ENCODE data around the gene NUAK1. TPM values are rescaled to one million over a fixed set of nuclear protein-coding genes. Genes with fewer than 3 reads are reported as not detected.

NUAK1 gene
- total RNA-seq, 1 experiment from 2014 or later = 10.1 TPM

DNA sequence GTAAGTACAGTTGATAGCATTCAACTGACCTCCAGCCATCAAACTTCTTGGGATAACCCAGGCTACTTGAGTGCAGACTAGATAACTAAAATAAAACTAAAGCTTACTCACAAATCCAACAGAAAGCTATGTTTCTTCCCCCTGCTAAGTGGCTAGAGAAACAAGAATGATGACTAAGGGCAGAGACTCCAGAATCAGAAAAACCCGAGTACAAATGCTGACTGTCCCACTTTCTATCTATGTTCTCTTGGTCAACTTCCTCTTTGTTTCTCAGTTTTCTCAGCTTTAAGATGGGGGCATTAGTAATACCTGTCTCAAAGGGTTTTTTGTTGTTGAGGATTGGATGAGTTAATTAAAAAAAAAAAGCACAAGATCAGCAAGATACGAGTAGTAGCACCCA lies 6.1 kb upstream of the NUAK1 start:
- Mint-ChIP-seq H3K27ac (no peak overlapping the region), H3K4me1 (peaks cover 38 to 56% of the 10 kb centered on the region in 2 experiments), H3K4me3 (no peak overlapping the region), H3K9me3 (no peaks in the 10 kb centered on the region), H3K27me3 (ENCODE audit: low read depth) (no peaks in the 10 kb centered on the region), H3K36me3 (ENCODE audit: insufficient read depth in 1 of 3, low read depth in 3 of 3) (0 out of 7 replicates have a peak, but pooled peaks cover 0 to 3% (median 0%) of the 10 kb centered on the region in 3 experiments)
- H2BK5ac ChIP-seq (ENCODE audit: insufficient read length, low read length) = no peak overlapping the region
- H2AFZ ChIP-seq (ENCODE audit: low read length) = no peak overlapping the region
- H4K5ac ChIP-seq (ENCODE audit: insufficient read length, low read depth, low read length) = no peak overlapping the region
- H3K56ac ChIP-seq (ENCODE audit: insufficient read length, low read depth, low read length) = no peak overlapping the region
- TF ChIP-seq, protein P1, sequence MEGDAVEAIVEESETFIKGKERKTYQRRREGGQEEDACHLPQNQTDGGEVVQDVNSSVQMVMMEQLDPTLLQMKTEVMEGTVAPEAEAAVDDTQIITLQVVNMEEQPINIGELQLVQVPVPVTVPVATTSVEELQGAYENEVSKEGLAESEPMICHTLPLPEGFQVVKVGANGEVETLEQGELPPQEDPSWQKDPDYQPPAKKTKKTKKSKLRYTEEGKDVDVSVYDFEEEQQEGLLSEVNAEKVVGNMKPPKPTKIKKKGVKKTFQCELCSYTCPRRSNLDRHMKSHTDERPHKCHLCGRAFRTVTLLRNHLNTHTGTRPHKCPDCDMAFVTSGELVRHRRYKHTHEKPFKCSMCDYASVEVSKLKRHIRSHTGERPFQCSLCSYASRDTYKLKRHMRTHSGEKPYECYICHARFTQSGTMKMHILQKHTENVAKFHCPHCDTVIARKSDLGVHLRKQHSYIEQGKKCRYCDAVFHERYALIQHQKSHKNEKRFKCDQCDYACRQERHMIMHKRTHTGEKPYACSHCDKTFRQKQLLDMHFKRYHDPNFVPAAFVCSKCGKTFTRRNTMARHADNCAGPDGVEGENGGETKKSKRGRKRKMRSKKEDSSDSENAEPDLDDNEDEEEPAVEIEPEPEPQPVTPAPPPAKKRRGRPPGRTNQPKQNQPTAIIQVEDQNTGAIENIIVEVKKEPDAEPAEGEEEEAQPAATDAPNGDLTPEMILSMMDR (conservative IDR thresholded peaks at IDR 0.05) = no peak
- H3K79me2 ChIP-seq (ENCODE audit: insufficient read depth, low read length) = no peaks in the 10 kb centered on the region; the same call in 1 of the 2 replicates
- no peaks in the 10 kb centered on the region for H3K79me1 ChIP-seq (ENCODE audit: insufficient read depth, low read depth, low read length, poor library complexity, severe bottlenecking)
- no peak overlapping the region for H2BK12ac ChIP-seq (ENCODE audit: insufficient read length, low read depth, low read length)
- no peak overlapping the region for H3K27ac ChIP-seq (ENCODE audit: insufficient read length, low read depth, low read length)
- no peak overlapping the region for H3T11ph ChIP-seq (ENCODE audit: low read length)
- no peak overlapping the region for H3K4ac ChIP-seq (ENCODE audit: low read depth, low read length)
- no peak overlapping the region for H4K8ac ChIP-seq (replicated peaks; ENCODE audit: insufficient read length, low read depth, low read length)
- no peak overlapping the region for H2BK120ac ChIP-seq (ENCODE audit: low read depth, low read length, poor library complexity, severe bottlenecking)
- WGBS (ENCODE audit: extremely low coverage, insufficient read length, low lambda C conversion rate) = no CpG with 5 or more reads among the region's 2 CpGs
- H3K14ac ChIP-seq (ENCODE audit: insufficient read depth, low read length) = no peak overlapping the region
- peaks cover 6% of the 10 kb centered on the region; the same call in 1 of the 2 replicates for H3K4me1 ChIP-seq (ENCODE audit: insufficient read depth, low read length)
- H3K9ac ChIP-seq (ENCODE audit: extremely low read depth, insufficient read length, low read length) = no peak overlapping the region
- no peaks in the 10 kb centered on the region for H3K9me3 ChIP-seq (ENCODE audit: control insufficient read depth, low read depth, low read length)
- no peak overlapping the region for H3K18ac ChIP-seq (ENCODE audit: insufficient read length, low read depth, low read length)
- H3K23me2 ChIP-seq (ENCODE audit: insufficient read length, low read depth, low read length, poor library complexity, severe bottlenecking) = peaks cover 8% of the 10 kb centered on the region
- H3K4me2 ChIP-seq (ENCODE audit: insufficient read depth, insufficient read length, low read length) = no peak overlapping the region
- no peak for DNase-seq
- H3K23ac ChIP-seq (ENCODE audit: insufficient read length, low read depth, low read length) = no peak overlapping the region
- no peak overlapping the region for H4K91ac ChIP-seq (ENCODE audit: insufficient read length, low read depth, low read length)
- H2BK15ac ChIP-seq (ENCODE audit: low read depth, low read length) = no peak overlapping the region
- H2BK20ac ChIP-seq (ENCODE audit: low read depth, low read length, poor library complexity, severe bottlenecking) = no peak overlapping the region
- no peak overlapping the region for H2AK5ac ChIP-seq (ENCODE audit: insufficient read length, low read length)
- no peaks in the 10 kb centered on the region for H3K27me3 ChIP-seq (ENCODE audit: insufficient read depth, low read length)
- no peaks in the 10 kb centered on the region for H4K20me1 ChIP-seq (ENCODE audit: control insufficient read depth, insufficient read depth, insufficient read length)

All from H9 (cell line).